Measurements from ENCODE around the gene CORT. TPM values are rescaled to one million over a fixed set of nuclear protein-coding genes. Genes with fewer than 3 reads are reported as not detected.
"Not testable (repeated sequence)": the region's sequence is repeated elsewhere in the genome, so short reads cannot be mapped to it uniquely, and the experiment has no call there.

CORT gene
- total RNA-seq, 2 experiments from 2014 or later = 0.30 TPM; not detected in 1

DNA sequence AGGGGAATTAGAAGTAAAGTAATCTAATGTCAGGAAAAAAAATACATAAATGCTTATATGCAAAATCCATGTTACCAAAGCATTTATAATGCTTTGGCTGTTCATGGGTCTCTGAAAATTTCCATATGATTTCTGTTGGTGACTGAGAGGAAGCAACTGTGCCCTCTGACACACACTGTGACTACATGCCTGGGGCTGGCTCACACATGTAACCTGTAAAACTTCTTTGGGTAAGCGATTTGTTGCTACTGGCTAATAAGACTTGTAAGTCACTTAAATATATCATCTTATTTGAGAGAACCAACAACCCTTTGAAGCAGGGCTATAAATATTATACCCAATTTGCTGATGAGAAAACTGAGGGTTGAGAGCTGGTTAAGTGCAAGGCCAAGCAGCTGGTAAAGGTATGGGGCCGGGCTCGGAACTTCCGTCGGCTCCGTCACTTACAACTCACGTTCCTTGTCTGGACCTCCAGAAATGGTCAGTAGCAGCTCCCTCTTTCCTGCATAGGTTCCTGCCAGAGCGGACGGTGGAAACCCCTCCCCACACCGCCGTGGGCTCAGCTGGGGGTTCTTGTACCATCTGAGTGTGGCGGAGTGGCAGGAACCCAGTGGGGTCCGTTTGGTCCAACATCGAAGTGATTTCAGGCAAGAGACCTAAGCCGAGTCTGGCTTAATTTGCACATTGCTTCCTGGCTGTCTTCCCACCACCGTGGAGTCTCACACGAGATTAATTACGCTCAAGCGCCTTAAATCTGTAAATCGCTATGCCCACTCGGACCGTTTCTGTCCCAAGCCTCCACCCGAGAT, 21.8 kb downstream of the CORT start:
- H3K27ac Mint-ChIP-seq = peak overlapping the region; percentile 94
- ChIA-PET CTCF (interaction anchor here (0.8 to 2.0 kb wide), 3 partner anchors 10 to 41 kb away, joined by 3 to 6 read pairs (median 4); partner anchors contain the start of gene CENPS), POLR2A (no interaction called here)
- H3K27me3 Mint-ChIP-seq = no peaks in the 10 kb centered on the region
- no peaks in the 10 kb centered on the region for H3K9me3 Mint-ChIP-seq
- H3K4me1 Mint-ChIP-seq = peaks cover 40% of the 10 kb centered on the region
- peaks cover 18% of the 10 kb centered on the region for H3K36me3 Mint-ChIP-seq (ENCODE audit: low read depth)
- DNase-seq = no peak
- peak overlapping the region; percentile 94 for H3K4me3 Mint-ChIP-seq

DNA sequence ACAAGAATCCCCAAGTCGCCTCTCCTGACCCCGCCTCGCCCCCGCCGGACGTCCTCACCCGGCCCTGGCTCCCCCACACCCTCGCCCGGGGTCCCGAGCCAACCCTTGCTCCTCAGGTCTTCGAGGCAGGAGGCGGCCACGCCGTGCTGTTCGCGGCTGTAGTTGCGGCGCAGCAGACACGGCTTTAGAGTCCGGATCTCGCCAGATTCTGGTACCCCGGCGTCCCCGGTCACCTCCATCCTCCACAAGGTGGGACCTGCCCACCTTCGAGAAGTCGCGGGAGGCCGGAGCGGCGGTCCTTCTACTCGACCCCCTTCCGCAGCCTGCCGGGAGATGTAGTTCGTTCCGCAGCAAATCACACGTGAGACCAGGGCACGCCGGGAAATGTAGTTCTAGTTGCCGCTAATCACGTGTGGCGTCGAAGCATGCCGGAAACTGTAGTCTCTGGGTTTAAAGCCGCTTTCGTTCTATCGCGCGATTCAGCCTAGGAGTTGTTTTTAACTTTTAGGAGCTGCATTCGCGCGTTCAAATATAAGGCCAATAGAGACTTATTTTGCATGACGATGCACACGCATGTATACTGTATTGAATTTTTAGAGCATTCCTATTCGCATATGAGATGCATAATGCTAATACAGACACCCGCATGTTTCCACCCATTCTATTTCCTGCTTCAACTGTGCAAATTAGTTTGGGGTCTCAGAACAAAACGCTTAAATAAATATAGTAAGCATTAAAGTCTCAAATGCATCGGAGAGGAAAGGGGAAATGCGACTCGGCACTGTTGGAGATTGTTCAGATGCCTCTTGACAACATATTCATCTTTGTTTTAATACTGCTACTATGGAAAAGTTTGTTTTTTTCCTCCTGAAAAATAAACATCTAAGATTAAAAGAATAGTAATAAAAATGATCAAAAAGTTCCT, 22.7 kb downstream of the CORT start, which contains the start of gene DFFA:
TSS of gene DFFA (minus strand) at position 310 of the 925 bp plus-strand sequence. CDS start at position 239, 71 bp downstream.
- POLR2A ChIA-PET = interaction anchor here (0.7 kb wide), 1 partner anchor 37 kb away, joined by 3 read pairs; no protein-coding TSS in a partner anchor
- DNase-seq = peak; percentile 96
- Mint-ChIP-seq H3K36me3 (ENCODE audit: low read depth) (peaks cover 15% of the 10 kb centered on the region), H3K9me3 (no peaks in the 10 kb centered on the region), H3K4me3 (peak within 1 kb of the TSS; percentile 94), H3K27me3 (no peaks in the 10 kb centered on the region), H3K4me1 (peaks cover 46% of the 10 kb centered on the region), H3K27ac (peak within 1 kb of the TSS; percentile 94)
- CTCF ChIA-PET = interaction anchor here (2.0 kb wide), 1 partner anchor 42 kb away, joined by 4 read pairs; the partner anchor contains the start of gene CENPS

DNA sequence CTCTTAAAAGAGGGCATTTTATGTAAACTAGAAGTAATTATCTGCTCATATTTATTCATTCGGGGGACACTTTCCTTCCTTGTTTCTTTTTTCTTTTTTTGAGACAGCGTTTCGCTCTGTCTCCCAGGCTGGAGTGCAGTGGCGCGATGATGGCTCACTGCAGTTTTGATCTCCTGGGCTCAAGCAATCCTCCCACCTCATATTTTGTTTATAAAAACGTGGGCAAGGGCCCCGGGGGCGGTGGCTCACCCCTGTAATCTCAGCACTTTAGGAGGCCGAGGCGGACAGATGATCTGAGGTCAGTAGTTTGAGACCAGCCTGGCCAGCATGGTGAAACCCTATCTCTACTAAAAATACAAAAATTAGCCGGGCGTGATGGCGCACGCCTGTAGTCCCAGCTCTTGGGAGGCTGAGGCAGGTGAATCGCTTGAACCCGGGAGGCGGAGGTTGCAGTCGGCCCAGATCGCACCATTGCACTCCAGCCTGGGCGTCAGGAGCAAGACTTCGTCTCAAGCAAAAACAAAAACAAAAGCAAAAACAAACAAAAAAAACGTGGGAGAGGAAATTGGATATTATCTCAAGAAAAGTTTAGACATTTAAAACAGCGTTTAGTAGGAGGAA, 23.4 kb downstream of the CORT start:
- peaks cover 12% of the 10 kb centered on the region for H3K36me3 Mint-ChIP-seq (ENCODE audit: low read depth)
- POLR2A ChIA-PET = no interaction called here
- DNase-seq = no peak
- H3K4me3 Mint-ChIP-seq = peak overlapping the region; percentile 94
- H3K9me3 Mint-ChIP-seq = no peaks in the 10 kb centered on the region
- peaks cover 47% of the 10 kb centered on the region for H3K4me1 Mint-ChIP-seq
- no peaks in the 10 kb centered on the region for H3K27me3 Mint-ChIP-seq
- CTCF ChIA-PET = interaction anchor here (2.0 kb wide), 1 partner anchor 43 kb away, joined by 4 read pairs; the partner anchor contains the start of gene CENPS
- H3K27ac Mint-ChIP-seq = peak overlapping the region; percentile 94

DNA sequence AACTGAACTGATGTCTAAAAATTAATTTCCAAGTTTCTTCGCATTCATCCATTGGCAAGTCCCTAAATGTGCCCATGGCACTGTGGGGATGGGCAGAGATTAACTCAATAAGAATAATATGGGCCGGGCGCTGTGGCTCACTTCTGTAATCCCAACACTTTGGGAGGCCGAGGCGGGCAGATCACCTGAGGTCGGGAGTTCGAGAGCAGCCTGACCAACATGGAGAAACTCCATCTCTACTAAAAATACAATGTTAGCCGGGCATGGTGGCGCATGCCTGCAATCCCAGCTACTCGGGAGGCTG, 24.4 kb downstream of the CORT start:
- Mint-ChIP-seq H3K27ac (peak overlapping the region; percentile 84), H3K4me3 (peak overlapping the region; percentile 82), H3K4me1 (peaks cover 47% of the 10 kb centered on the region)
- CTCF ChIA-PET; POLR2A ChIA-PET; H3K27me3 Mint-ChIP-seq; H3K36me3 Mint-ChIP-seq (ENCODE audit: low read depth); DNase-seq; H3K9me3 Mint-ChIP-seq: not testable (repeated sequence)

DNA sequence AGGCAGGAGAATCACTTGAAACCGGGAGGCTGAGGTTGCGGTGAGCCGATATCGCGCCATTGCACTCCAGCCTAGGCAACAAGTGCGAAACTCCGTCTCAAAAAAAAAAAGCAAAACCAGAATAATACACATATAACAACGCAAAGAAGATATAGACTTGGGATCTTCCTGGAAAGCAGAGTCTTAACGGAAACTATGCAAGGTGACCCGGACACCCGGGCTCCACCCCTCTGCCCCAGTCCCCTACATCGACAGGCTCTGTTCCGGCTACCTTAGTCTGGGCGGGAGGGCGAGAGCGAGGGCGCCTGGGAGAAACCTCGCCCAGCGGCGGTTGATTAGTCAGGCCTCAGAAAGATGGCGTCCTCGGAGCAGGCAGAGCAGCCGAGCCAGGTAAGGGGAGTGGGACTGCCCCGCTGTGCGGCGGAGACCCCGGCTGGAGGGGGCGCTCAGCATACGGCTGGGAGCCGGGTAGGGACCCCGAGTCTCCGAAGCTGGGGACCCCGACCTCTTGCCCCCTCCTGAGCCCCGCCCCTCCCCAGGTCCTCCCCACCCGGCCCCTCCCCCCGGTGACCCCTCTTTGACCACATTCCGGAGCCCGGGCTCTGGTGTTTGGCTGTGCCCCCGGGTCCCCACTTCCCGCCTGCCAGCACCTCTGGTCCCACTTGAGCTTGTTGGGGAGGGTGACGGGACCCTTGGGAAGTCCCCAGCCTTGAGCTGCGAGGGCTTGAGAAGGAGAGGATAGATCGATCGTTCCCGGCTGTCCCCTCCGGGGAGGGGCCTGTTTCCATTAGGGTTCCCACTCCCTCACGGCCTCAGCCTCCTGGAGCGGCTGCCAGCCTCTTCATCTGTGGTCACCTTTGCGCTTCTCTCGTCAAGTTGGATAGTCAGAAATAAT, 25.0 kb downstream of the CORT start, which contains the start of gene PEX14:
TSS of gene PEX14 (plus strand) at position 338 of the 895 bp plus-strand sequence. CDS start at position 355, 17 bp downstream.
- peak within 1 kb of the TSS; percentile 89 for H3K27ac Mint-ChIP-seq
- peak within 1 kb of the TSS; percentile 85 for H3K4me3 Mint-ChIP-seq
- POLR2A ChIA-PET = interaction anchor here (0.6 kb wide), 1 partner anchor 14 kb away, joined by 3 read pairs; no protein-coding TSS in a partner anchor
- peak; percentile 92 for DNase-seq
- no peaks in the 10 kb centered on the region for H3K9me3 Mint-ChIP-seq
- H3K27me3 Mint-ChIP-seq = no peaks in the 10 kb centered on the region
- CTCF ChIA-PET = interaction anchor here (0.7 kb wide), 1 partner anchor 442 kb away, joined by 3 read pairs; no protein-coding TSS in a partner anchor
- peaks cover 51% of the 10 kb centered on the region for H3K4me1 Mint-ChIP-seq
- peaks cover 5% of the 10 kb centered on the region for H3K36me3 Mint-ChIP-seq (ENCODE audit: low read depth)

DNA sequence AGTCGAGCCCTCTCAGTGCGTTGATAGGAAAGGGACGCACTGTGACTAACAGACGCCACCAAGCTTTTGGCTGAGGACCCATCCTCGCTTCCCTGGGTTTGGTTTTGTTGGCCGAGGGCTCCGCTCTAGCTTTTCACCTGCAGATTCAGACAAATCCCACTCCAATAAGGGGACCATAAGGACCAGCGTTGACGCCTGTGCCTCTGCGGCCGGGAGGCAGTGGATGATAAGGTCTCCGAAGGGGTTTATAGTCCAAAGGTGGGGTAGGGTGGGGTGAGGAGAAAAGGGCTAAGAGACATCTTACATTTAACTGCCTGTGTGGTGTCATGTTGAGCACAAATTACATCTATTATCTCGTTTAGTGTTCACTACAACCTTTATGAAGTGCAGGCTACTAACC, 25.7 kb downstream of the CORT start:
- peak overlapping the region; percentile 89 for H3K27ac Mint-ChIP-seq
- H3K9me3 Mint-ChIP-seq = no peaks in the 10 kb centered on the region
- no peaks in the 10 kb centered on the region for H3K27me3 Mint-ChIP-seq
- POLR2A ChIA-PET = interaction anchor here (0.6 kb wide), 1 partner anchor 15 kb away, joined by 3 read pairs; no protein-coding TSS in a partner anchor
- peak overlapping the region; percentile 85 for H3K4me3 Mint-ChIP-seq
- H3K4me1 Mint-ChIP-seq = peaks cover 51% of the 10 kb centered on the region
- CTCF ChIA-PET = interaction anchor here (0.7 kb wide), 1 partner anchor 442 kb away, joined by 3 read pairs; no protein-coding TSS in a partner anchor
- no peak for DNase-seq
- peaks cover 5% of the 10 kb centered on the region for H3K36me3 Mint-ChIP-seq (ENCODE audit: low read depth)

DNA sequence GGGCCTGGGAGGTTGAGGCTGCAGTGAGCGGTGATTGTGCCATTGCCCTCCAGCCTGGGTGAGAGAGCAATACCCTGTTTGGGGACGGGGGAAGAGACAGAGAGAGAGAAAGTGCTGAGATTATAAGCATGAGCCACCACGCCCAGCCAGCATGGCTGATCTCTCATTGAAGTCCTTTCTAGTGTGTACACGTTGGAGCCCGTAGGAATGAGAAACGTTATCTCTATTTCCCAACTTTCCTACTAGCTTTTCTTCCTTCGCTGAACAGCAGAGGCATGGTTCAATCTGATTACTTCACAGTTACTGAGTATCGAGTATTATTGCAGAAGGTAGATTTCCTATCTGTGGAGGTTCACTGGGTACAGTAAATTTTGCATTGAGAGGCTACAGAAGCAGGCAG, 29.5 kb downstream of the CORT start:
- Mint-ChIP-seq H3K27ac (no peak overlapping the region), H3K4me1 (peaks cover 24% of the 10 kb centered on the region), H3K27me3 (no peaks in the 10 kb centered on the region), H3K4me3 (no peak overlapping the region), H3K36me3 (ENCODE audit: low read depth) (peaks cover 1% of the 10 kb centered on the region), H3K9me3 (no peaks in the 10 kb centered on the region)
- ChIA-PET POLR2A (no interaction called here), CTCF (interaction anchor here (1.7 kb wide), 1 partner anchor 9 kb away, joined by 4 read pairs; no protein-coding TSS in a partner anchor)
- no peak for DNase-seq

DNA sequence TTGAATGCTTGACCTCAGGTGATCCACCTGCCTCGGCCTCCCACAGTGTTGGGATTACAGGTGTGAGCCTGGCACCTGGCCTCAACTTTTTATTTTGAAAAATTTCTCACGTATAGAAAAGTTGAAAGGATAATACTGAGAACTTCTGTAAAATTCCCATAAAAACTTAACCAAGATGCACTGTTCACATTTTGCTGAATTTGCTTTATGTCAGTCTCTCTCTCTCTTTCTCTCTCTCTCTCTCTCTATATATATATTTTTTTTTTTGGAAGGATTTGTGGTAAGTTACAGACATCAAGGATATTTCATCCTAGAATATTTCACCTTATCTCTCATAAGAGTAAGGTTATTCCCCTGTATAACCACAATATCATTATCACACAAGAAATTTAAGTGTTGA, 30.8 kb downstream of the CORT start:
- no peak for DNase-seq
- no peak overlapping the region for H3K27ac Mint-ChIP-seq
- peaks cover 23% of the 10 kb centered on the region for H3K4me1 Mint-ChIP-seq
- ChIA-PET CTCF (interaction anchor here (0.6 to 1.6 kb wide), 3 partner anchors 9 to 33 kb away, joined by 3 to 9 read pairs (median 4); no protein-coding TSS in a partner anchor), POLR2A (no interaction called here)
- H3K4me3 Mint-ChIP-seq = no peak overlapping the region
- H3K27me3 Mint-ChIP-seq = no peaks in the 10 kb centered on the region
- peaks cover 3% of the 10 kb centered on the region for H3K36me3 Mint-ChIP-seq (ENCODE audit: low read depth)
- no peaks in the 10 kb centered on the region for H3K9me3 Mint-ChIP-seq

DNA sequence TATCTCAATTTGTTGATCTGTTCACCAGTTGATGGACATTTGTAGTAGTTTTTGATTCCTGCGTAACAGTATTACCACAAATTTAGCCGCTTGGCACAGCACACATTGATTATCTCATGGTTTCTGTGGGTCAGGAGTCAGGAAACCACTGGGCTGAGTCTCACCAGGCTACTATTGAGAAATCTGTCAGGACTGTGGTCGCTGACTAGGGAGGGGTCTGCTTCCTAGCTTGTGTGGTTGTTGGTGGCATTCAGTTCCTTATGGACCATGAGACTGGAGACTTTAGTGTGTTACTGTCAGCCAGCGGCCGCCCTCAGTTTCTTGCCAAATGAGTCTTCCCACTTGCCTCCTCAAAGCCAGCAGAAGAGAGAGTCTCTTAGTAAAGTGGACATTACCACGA, 34.7 kb downstream of the CORT start:
- Mint-ChIP-seq H3K27ac (no peak overlapping the region), H3K4me3 (no peak overlapping the region), H3K27me3 (no peaks in the 10 kb centered on the region), H3K9me3 (no peaks in the 10 kb centered on the region), H3K36me3 (ENCODE audit: low read depth) (peaks cover 7% of the 10 kb centered on the region), H3K4me1 (peaks cover 5% of the 10 kb centered on the region)
- DNase-seq = no peak
- ChIA-PET POLR2A (no interaction called here), CTCF (interaction anchor here (3.0 kb wide), 1 partner anchor 10 kb away, joined by 25 read pairs; no protein-coding TSS in a partner anchor)

DNA sequence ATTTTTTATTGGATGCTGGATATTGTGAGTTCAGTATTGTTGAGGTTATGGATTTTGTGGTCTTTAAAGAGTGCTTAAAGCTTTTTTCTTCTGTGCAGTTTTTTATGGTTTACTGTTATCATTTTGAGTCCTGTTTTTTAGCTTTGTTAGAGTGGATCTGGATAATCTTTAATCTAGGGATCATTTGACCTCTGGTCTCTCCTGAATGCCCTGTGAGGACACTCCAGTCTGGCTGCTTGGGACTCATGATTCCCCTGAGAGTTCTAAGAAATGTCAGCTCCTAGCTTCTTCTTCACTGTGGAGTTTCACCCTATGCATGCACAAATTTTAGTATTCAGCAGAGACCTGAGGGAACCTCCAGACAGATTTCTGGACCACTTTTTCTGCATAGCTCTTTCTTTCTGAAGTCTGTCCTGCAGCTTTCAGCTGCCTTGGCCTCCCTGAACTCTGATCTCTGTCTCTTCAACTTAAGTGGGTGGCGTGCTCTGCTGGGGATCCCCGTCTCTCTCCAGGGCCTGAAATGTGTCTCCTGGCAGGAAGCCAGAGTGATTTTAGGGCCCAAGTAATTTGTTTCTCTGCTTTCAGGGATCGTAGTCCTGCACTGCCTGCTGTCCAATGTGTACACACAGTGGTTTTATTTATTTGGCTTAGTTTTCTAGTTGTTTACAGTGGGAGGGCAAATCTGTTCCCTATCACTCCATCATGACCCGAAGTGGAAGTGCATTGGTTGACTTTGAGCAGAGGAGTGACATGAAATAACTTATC, 39.6 kb downstream of the CORT start:
- no peaks in the 10 kb centered on the region for H3K9me3 Mint-ChIP-seq
- no peak overlapping the region for H3K27ac Mint-ChIP-seq
- no peak for DNase-seq
- ChIA-PET CTCF (interaction anchor here (0.5 to 1.8 kb wide), 4 partner anchors 9 to 59 kb away, joined by 3 to 4 read pairs (median 3); partner anchors contain the start of gene CENPS), POLR2A (no interaction called here)
- peaks cover 14% of the 10 kb centered on the region for H3K4me1 Mint-ChIP-seq
- H3K27me3 Mint-ChIP-seq = no peaks in the 10 kb centered on the region
- H3K36me3 Mint-ChIP-seq (ENCODE audit: low read depth) = peaks cover 7% of the 10 kb centered on the region
- H3K4me3 Mint-ChIP-seq = no peak overlapping the region

All from activated CD4-positive, alpha-beta T cell treated with anti-CD3 and anti-CD28 coated beads, Interleukin-2, amount 10 ng/mL, durations not matched to agents 7 days and 5 days (primary cell).